Measurements from ENCODE around the gene TMEM63C. TPM values are rescaled to one million over a fixed set of nuclear protein-coding genes. Genes with fewer than 3 reads are reported as not detected.

The TMEM63C gene
- total and polyA plus RNA-seq, 2 donors (not counting 1 experiment from before 2014, with no cell fraction given) = 0.63 to 3.2 TPM

GRCh38 chr14:77141214-77142004 lies 40.2 kb upstream of the TMEM63C start, which contains the start of gene ZDHHC22:
Gene ZDHHC22, minus strand, starts transcription at chr14:77141791. Its CDS starts 2,053 bp downstream, at chr14:77139738.
- DNase-seq = peak; percentile 55

More at GRCh38 chr14:77141214-77142004, 40.2 kb upstream of the TMEM63C start, which contains the start of gene ZDHHC22:
- no peaks in the 10 kb centered on the region for H3K36me3 ChIP-seq (replicated peaks in 1 of 2; ENCODE audit: control extremely low read depth in 1 of 2, control insufficient read depth in 1 of 2, extremely low read depth in 1 of 2, insufficient read depth in 2 of 2, low read length in 1 of 2)
- no peaks in the 10 kb centered on the region for H4K20me1 ChIP-seq (ENCODE audit: control insufficient read depth, insufficient read depth, low read length, poor library complexity, severe bottlenecking)
- peaks cover 81% of the 10 kb centered on the region for H3K27me3 Mint-ChIP-seq
- peak; percentile 53 for ATAC-seq (ENCODE audit: low read depth)
- peak within 1 kb of the TSS; percentile 21 for H3K9ac ChIP-seq (ENCODE audit: low read length)
- H3K27ac ChIP-seq (ENCODE audit: low read length in 2 of 2) = no peak within 1 kb of the TSS
- 1% methylated on average over 75 of the region's 77 CpGs for WGBS (ENCODE audit: insufficient coverage)
- H3K79me2 ChIP-seq (ENCODE audit: control insufficient read depth, insufficient read depth, low read length) = no peaks in the 10 kb centered on the region
- peak within 1 kb of the TSS; percentile 85 for H3K4me3 Mint-ChIP-seq
- POLR2A ChIA-PET = no interaction called here
- H3K27ac Mint-ChIP-seq = no peak within 1 kb of the TSS
- intact Hi-C loops (cut with micrococcal nuclease) = no loop called here
- H3K4me1 Mint-ChIP-seq = peaks cover 26% of the 10 kb centered on the region
- peak within 1 kb of the TSS in 3 of 5 experiments; percentile 21 to 41 (median 33) for H3K4me3 ChIP-seq (ENCODE audit: control extremely low read depth in 1 of 5, extremely low read depth in 1 of 5, insufficient read depth in 1 of 5, low read depth in 2 of 5, low read length in 4 of 5)
- TF ChIP-seq CTCF (IDR thresholded peaks at IDR 0.05) (peak; percentile 56), EZH2 (IDR thresholded peaks at IDR 0.05; ENCODE audit: borderline replicate concordance, insufficient read depth, low read depth, low read length, poor library complexity, severe bottlenecking) (no peak)
- peak within 1 kb of the TSS; percentile 35 for H2AFZ ChIP-seq (ENCODE audit: insufficient read depth, low read depth, low read length, poor library complexity, severe bottlenecking)
- CTCF ChIA-PET = interaction anchor here (1.0 to 4.9 kb wide), 5 partner anchors 9 to 174 kb away, joined by 3 to 23 read pairs (median 7); no protein-coding TSS in a partner anchor
- H3K9me3 Mint-ChIP-seq (ENCODE audit: insufficient read depth) = no peaks in the 10 kb centered on the region
- peaks cover 34 to 40% of the 10 kb centered on the region in 2 donors for H3K4me1 ChIP-seq (ENCODE audit: control insufficient read depth in 2 of 2, insufficient read depth in 2 of 2, low read length in 2 of 2)
- peaks cover 0 to 76% (median 52%) of the 10 kb centered on the region in 4 experiments for H3K27me3 ChIP-seq (replicated peaks in 1 of 4; ENCODE audit: control extremely low read depth in 1 of 4, control insufficient read depth in 3 of 4, insufficient read depth in 4 of 4, low read length in 3 of 4)
- H3K4me2 ChIP-seq (replicated peaks; ENCODE audit: low read depth, low read length, poor library complexity, severe bottlenecking) = peak within 1 kb of the TSS; percentile 67
- peaks cover 0 to 19% (median 0%) of the 10 kb centered on the region in 3 donors for H3K9me3 ChIP-seq (ENCODE audit: control extremely low read depth in 1 of 3, control insufficient read depth in 2 of 3, insufficient read depth in 1 of 3, low read length in 2 of 3)
